ENCODE results near the gene FN3K.
A peak's percentile ranks its signal among the peaks of the same experiment; 100 is the strongest.

The FN3K gene

GRCh38 chr17:82703935-82704865, 31.2 kb upstream of the FN3K start:
- no peak for DNase-seq

- no peak for DNase-seq
These were observed 30.5 kb upstream of the FN3K start for GRCh38 chr17:82704886-82705285.

- DNase-seq: no peak
These were observed 29.7 kb upstream of the FN3K start for GRCh38 chr17:82705756-82706155.

DNA sequence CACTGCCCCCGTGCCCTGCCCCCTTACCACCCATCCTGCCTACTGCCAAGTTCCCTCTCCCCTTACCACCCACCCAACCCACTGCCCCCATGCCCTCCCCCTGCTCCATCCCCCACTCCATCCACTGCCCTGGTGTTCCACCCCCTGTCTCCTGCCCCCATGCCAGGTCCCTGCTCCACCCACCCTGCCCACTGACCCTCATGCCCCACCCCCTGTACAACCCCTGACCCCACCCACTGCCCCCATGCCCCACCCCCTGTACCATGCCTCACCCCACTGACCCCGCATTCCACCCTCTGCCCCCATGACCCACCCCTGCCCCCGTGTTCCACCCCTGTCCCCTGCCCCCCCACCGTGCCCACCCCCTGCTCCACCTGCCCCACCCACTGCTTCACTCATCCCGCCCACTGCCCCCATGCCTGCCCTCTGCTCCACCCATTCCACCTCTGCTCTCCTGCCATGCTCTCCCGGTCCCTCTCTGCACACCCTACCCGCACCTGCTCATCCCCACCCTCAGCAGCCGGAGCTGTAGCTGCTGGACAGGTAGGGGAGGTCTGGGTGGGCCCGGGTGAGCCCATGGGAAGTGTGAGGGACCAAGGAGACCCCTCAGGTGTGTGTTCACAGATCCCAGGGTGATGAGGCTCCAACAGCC, 26.3 kb upstream of the FN3K start:
- DNase-seq: no peak

- no peak for DNase-seq
These were observed 25.5 kb upstream of the FN3K start for GRCh38 chr17:82709676-82710498.

GRCh38 chr17:82710499-82711232, 24.7 kb upstream of the FN3K start:
- DNase-seq: no peak

DNA sequence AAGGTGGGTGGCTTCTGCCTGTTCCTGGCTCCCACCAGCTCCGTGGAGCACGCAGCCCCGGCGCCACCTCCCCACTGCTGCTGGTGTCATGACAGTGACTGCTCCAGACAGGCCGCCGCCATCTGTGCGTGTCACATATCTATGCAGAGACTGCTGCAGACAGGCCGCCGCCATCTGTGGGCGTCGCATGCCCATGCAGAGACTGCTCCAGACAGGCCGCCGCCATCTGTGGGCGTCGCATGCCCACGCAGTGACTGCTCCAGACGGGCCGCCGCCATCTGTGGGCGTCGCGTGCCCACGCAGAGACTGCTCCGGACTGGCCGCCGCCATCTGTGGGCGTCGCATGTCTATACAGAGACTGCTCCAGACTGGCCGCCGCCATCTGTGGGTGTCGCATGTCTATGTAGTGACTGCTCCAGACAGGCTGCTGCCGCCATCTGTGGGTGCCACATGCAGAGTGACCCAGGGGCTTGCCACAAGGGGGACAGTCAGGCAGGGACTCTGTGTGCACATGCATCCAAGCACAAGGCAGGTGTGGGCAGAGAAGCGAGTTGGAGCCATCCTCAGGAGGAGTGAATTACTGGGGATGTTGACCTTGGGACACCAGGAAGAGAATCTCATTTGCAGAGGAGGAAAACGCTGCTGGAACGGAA, 22.2 kb upstream of the FN3K start:
- no peak for DNase-seq

GRCh38 chr17:82716203-82717010, 19.0 kb upstream of the FN3K start, which contains the start of gene FN3KRP:
Gene FN3KRP (plus strand): TSS chr17:82716706. CDS start chr17:82716756, 50 bp downstream.
- peak; percentile 97 for DNase-seq

DNA sequence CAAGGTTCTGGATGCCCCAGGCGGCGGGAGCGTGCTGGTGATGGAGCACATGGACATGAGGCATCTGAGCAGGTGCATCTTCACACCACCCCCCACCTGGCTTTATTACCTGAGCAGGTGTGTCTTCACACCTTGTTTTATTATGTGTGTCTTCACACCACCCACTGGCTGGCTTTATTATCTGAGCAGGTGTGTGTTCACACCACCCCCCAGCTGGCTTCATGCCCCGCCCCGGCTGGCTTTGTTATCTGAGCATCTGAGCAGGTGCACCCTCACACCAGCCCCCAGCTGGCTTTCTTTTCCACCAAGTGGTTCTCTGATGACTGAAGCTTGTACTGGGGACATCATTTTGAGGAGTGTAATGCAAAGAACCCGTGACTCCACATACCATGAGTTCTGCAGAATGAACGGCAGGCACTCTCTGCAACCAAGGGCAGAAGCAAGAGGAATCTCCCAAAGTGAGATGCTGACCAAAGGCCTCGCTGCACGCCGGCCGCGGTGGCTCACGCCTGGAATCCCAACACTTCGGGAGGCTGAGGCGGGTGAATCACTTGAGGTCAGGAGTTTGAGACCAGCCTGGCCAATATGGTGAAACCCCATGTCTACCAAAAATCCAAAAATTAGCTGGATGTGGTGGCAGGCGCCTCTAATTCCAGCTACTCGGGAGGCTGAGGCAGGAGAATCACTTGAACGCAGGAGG, 16.3 kb upstream of the FN3K start:
- DNase-seq: no peak

- no peak for DNase-seq
These were observed 15.2 kb upstream of the FN3K start for GRCh38 chr17:82720204-82720603.

GRCh38 chr17:82722341-82723013, 12.9 kb upstream of the FN3K start:
- DNase-seq: no peak

DNA sequence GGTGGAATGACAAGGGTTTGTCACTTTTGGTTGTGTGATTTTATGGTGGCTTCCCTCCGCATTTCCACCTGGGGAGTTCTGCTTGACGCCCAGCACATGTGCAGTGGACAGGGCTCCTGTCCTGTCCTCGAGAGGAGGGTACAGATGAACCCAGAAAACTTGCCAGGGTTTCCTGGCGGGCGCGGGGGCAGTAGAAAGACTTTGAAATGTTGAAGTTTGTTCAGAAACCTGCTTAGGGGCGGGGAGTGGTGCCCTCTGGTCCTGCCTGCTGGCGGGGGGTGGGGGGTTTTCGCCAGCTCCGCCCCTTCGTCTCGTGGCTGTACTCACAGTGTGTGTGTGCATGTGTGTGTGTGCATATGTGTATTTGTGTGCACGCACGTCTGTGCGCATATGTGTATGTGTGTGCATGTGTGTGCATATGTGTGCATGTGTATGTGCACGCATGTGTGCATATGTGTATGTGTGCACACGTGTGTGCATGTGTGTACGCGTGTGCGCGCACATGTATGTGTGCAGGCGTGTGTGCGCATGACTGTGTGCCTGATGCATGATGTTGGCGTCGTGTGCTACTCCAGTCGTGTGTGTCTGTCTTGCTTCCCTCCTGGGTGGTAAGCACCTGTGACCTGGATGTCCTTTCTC, 12.1 kb upstream of the FN3K start:
- no peak for DNase-seq

DNA sequence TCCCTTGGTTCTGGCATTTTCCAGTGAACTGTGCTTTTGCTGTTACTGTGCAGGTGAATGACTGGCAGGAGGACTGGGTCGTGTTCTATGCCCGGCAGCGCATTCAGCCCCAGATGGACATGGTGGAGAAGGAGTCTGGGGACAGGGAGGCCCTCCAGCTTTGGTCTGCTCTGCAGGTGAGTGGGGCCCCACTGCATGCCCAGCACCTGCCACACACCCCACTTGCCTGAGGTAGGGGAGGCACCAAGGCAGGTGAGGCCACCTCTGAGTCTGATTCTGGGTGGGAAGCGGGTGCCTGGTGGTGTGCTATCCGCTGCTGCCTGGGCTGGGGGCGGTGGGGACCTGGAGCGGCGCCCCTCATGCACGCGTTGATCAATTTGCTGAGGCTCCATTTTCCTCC, 9.0 kb upstream of the FN3K start:
- DNase-seq: no peak

- DNase-seq: no peak
These were observed 5.7 kb upstream of the FN3K start for GRCh38 chr17:82729479-82730260.

GRCh38 chr17:82732118-82732743, 3.2 kb upstream of the FN3K start:
- no peak for DNase-seq

DNA sequence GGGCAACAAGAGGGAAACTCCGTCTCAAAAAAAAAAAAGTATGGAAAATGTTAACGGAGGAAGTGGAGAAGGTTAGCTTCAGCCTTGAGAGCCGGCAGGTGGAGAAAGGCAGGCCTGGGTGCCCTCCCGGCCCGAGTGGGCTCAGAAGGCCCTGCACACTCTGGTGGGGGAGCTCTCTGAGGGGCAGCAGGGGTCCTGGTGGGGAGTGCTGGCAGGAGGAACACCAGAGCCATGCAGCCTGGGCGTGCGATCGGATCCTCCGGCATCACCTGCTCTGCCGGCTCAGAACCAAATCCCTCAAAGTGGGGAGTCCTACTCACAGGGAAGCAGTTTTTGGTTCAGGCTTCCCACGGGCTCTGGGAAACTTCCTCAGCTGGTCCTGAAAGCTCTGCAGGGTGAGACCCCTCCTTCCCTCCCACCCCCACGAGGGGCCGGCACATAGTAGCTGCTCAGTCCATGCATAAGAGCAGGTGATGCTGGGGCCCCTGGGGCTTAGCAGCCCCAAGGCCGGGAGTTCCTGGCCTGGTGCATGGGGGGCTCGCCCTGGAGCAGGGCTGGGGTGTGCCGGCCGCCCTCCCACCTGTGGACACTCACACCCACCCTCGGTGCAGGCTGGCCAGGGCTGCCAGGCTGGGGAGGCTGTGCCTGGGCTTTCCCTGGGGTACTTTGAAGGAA, 1.2 kb downstream of the FN3K start:
- no peak for DNase-seq
